Activated T-cell treated with anti-CD3 and anti-CD28 coated beads, Interleukin-2, amount 50 U/mL, for 24 hours (primary cell): ENCODE data around the gene PPP2R3B.
"Not testable (repeated sequence)": the region's sequence is repeated elsewhere in the genome, so short reads cannot be mapped to it uniquely, and the experiment has no call there.

ENCODE experiments used
- DNase-seq: peaks from one replicate; pipeline ENCODE4 v3.0.0-alpha.2; 2020
- H3K27ac Mint-ChIP-seq: 2 replicates; pipeline ENCODE4 v1.8.0; 2020; ENCODE audit warnings: mild to moderate bottlenecking, mixed read lengths
- H3K27me3 Mint-ChIP-seq: 2 replicates; pipeline ENCODE4 v1.8.0; 2020; ENCODE audit warnings: mixed read lengths
- H3K36me3 Mint-ChIP-seq: 2 replicates; pipeline ENCODE4 v1.8.0; 2020; ENCODE audit warnings: low read depth, mixed read lengths
- H3K4me1 Mint-ChIP-seq: 2 replicates; pipeline ENCODE4 v1.8.0; 2020; ENCODE audit warnings: low read depth, mixed read lengths
- H3K4me3 Mint-ChIP-seq: 2 replicates; pipeline ENCODE4 v1.8.0; 2020; ENCODE audit warnings: mild to moderate bottlenecking, moderate library complexity, mixed read lengths
- H3K9me3 Mint-ChIP-seq: 2 replicates; pipeline ENCODE4 v1.8.0; 2020; ENCODE audit warnings: mixed read lengths

The PPP2R3B gene

DNA sequence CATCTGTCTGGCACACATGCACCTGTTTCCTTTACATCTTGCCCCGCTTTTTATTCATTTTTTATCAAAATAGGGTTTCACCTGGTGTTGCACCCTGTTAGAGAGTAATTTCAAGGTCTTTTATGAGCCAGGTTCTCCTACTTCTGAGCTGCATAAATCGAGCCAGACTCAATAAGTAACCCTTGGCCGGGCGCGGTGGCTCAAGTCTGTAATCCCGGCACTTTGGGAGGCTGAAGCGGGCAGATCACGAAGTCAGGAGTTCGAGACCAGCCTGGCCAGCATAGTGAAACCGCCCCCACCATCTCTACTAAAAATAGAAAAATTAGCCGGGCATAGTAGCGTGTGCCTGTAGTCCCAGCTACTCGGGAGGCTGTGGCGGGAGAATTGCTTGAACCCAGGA lies 1.0 kb upstream of the PPP2R3B start:
- Mint-ChIP-seq H3K27me3 (no peaks in the 10 kb centered on the region), H3K36me3 (no peaks in the 10 kb centered on the region), H3K9me3 (no peaks in the 10 kb centered on the region), H3K4me3 (peak overlapping the region; percentile 84), H3K27ac (peak overlapping the region; percentile 98), H3K4me1 (peaks cover 12% of the 10 kb centered on the region)
- DNase-seq, result no peak

DNA sequence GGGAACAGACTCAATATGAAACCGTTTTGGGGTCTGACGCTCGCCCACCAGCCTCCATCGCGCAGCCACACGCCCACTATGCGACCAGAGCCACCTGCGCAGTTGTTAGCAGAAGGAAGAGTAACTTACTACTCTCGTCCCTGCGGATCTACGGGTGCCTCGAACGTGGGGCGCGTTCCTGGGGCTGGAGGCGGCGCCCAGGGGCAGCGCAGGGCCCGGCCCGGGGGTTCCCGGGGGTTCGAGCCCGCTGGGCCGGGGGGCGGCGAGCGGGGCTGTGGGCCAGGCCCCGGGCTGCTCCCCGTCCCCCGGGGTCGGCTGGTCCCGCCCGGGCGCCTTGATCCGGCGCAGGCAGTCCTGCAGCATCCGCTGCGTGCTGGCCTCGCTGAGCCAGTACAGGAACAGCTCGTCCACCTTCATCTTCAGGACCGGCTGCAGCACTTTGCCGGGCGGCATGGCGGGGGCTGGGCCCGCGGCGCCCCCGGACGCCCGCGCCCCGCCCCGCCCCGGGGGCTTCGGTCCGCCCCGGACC lies 404 bp downstream of the PPP2R3B start:
- Mint-ChIP-seq H3K4me3 (peak overlapping the region; percentile 71), H3K9me3 (no peaks in the 10 kb centered on the region), H3K4me1 (peaks cover 14% of the 10 kb centered on the region), H3K27me3 (no peaks in the 10 kb centered on the region), H3K27ac (peak overlapping the region; percentile 63), H3K36me3 (peaks cover 2% of the 10 kb centered on the region)
- DNase-seq, result peak; percentile 73

DNA sequence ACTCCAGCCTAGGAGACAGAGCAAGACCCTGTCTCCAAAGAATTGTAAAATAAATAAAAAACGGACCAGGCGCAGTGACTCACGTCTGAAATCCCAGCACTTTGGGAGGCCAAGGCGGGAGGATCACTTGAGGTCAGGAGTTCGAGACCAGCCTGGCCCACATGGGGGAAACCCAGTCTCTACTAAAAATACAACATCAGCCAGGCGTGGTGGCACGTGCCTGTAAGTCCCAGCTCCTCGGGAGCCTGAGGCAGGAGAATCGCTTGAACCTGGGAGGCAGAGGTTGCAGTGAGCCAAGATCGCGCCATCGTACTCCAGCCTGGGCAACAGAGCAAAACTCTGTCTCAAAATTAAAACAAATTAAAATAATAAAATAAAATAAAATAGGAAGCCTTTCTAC lies 971 bp downstream of the PPP2R3B start:
- Mint-ChIP-seq H3K4me3 (peak overlapping the region; percentile 71), H3K27ac (peak overlapping the region; percentile 63), H3K4me1 (peaks cover 14% of the 10 kb centered on the region)
- H3K36me3 Mint-ChIP-seq, H3K9me3 Mint-ChIP-seq, DNase-seq, H3K27me3 Mint-ChIP-seq: not testable (repeated sequence)

DNA sequence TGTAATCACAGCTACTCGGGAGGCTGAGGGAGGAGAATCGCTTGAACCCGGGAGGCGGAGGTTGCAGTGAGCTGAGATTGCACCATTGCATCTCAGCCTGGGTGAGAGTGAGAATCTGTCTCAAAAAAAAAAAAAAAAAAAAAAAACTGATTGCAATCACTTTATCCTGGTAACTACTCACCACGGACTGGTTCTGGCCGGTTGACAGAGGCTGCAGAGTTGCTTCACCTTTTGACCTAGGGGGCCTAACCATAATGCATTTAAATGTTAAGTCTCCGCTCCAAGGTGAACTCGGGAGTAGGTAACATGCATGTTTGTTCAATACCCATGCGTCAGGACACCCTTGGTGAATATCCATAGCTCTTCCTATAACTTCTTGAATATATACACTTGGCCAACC lies 1.8 kb downstream of the PPP2R3B start:
- H3K27me3 Mint-ChIP-seq, result no peaks in the 10 kb centered on the region
- H3K27ac Mint-ChIP-seq, result no peak overlapping the region
- peaks cover 2% of the 10 kb centered on the region for H3K36me3 Mint-ChIP-seq
- peak overlapping the region; percentile 23 for H3K4me3 Mint-ChIP-seq
- H3K9me3 Mint-ChIP-seq, result no peaks in the 10 kb centered on the region
- peaks cover 14% of the 10 kb centered on the region for H3K4me1 Mint-ChIP-seq
- no peak for DNase-seq

DNA sequence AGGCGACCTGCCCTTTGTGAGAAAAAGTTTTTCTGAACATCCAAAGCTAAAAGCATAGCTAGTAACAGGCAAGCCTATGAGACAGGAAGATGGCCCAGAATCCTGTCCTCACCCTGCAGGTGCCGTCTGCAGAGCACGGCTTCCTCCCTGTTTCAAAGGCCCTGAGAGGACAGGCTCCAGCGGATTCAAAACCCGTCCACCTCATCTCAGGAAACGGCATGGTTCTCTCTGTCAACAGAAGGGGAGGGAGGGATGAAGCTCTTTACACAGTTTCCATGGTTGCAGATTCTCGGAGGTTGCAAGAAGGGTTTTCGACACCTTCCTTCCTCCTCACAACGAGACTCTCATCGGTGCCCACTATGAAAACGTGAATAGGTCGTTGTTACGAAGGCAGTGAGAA lies 8.3 kb downstream of the PPP2R3B start:
- Mint-ChIP-seq H3K36me3 (peaks cover 2% of the 10 kb centered on the region), H3K27ac (no peak overlapping the region), H3K4me3 (no peak overlapping the region), H3K27me3 (peaks cover 18% of the 10 kb centered on the region), H3K9me3 (no peaks in the 10 kb centered on the region), H3K4me1 (peaks cover 22% of the 10 kb centered on the region)
- no peak for DNase-seq

DNA sequence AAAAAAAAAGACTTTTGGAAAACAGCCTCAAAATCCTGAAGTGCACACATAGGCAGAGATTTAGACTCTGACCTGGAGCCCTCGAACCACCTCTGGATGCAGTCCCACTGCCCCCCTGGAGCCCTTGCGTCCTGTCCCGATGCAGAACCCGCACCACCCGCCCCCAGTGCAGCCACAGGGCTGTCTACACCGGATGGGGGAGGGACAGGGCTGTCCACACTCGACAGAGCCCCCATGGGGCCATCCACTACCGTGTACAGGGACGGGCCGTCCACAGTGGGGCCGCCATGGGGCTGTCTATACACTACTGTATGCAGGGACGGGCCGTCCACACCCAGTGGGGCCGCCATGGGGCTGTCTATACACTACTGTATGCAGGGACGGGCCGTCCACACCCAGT lies 10.5 kb downstream of the PPP2R3B start:
- H3K27ac Mint-ChIP-seq, H3K36me3 Mint-ChIP-seq, H3K4me3 Mint-ChIP-seq, DNase-seq, H3K9me3 Mint-ChIP-seq: not testable (repeated sequence)
- Mint-ChIP-seq H3K4me1 (peaks cover 35% of the 10 kb centered on the region), H3K27me3 (peaks cover 37% of the 10 kb centered on the region)

DNA sequence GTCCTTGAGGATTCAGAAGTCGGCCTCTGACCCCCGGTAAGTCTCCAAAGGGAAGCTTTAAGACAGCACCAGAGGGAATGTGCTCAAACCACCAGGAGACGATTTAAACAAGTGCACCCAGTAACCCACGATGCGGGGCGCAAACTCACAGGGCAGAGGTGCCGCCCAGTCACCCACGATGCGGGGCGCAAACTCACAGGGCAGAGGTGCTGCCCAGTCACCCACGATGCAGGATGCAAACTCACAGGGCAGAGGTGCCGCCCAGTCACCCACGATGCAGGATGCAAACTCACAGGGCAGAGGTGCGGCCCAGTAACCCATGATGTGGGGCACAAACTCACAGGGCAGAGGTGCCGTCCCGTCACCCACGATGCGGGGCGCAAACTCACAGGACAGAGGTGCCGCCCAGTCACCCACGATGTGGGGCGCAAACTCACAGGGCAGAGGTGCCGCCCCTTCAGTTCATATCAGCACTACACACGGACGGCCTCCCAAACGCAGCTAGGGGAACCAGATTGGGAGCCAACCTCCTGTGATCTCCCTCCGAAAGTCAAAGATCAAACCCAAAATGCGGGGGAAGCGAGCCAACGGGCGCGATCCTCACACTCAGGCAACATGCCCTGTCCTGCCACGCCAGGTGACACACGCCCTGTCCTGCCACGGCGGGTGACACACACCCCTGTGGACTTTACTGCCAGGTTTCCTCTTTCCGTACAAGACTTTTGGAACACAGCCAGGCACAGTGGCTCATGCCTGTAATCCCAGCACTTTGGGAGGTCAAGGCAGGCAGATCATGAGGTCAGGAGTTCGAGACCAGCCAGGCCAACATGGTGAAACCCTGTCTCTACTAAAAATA lies 11.3 kb downstream of the PPP2R3B start:
- Mint-ChIP-seq H3K4me3 (peak overlapping the region; percentile 79), H3K4me1 (peaks cover 40% of the 10 kb centered on the region), H3K9me3 (no peaks in the 10 kb centered on the region), H3K36me3 (peaks cover 6% of the 10 kb centered on the region), H3K27me3 (peaks cover 44% of the 10 kb centered on the region), H3K27ac (no peak overlapping the region)
- DNase-seq, result no peak

DNA sequence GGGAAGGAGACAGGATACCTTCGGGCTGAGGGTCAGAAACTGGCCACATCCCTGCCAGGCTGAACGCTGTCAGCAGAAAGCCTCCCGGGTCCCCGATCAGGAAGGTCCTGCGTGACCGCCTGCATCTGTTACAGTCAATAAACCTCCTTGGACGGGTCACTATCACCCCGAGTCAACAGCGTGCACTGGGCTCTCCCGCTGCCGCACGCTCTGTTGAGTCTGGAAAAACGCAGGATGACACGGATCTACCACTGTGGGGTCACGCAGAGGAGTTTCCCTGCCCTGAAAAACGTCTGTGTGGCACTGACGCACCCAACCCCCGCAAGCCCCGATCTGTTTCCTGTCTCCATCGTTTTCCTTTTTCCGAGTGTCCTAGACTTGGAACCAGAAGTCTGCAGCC lies 12.1 kb downstream of the PPP2R3B start:
- peaks cover 44% of the 10 kb centered on the region for H3K27me3 Mint-ChIP-seq

DNA sequence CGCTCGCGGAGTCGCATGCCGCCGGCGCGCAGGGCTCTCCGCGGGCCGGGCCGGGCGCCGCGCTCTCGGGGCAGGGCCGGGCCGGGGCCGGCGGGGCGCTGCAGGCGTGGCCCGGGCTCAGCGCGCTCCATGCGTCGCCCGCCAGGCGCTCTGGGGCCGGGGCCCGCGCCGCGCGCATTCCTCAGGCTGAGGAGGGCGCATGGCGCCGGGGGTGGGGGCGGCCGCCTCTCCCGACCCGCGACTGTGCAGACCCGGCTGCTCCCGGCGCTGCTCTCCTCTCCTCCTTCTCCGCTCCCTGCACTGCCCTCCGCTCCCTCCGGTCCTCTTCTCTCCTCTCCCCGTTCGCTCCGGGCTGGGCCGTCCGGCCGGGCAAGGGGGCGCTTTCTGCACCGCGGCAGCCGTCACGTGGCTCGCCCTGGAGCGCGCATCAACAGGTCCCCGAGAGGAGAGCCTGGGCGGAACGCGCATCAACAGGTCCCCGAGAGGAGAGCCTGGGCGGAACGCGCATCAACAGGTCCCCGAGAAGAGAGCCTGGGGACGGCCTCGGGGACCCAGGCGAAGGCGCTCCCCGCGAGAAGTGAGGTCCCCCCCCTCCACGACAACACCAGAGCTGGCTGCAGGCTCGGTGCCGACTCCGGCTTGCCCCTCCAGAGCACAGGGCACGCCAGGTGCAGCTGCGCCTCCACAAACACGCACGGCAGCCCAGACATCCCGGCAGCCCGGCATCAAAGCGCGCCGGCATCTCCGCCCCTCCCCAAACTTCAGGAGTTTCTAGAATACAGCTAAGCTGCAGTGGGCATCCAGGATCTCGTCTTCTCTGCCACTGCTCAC lies 12.9 kb downstream of the PPP2R3B start:
- peak overlapping the region; percentile 79 for H3K4me3 Mint-ChIP-seq
- H3K27ac Mint-ChIP-seq, result no peak overlapping the region
- H3K4me1 Mint-ChIP-seq, result peaks cover 42% of the 10 kb centered on the region
- peaks cover 44% of the 10 kb centered on the region for H3K27me3 Mint-ChIP-seq
- peaks cover 6% of the 10 kb centered on the region for H3K36me3 Mint-ChIP-seq
- peak; percentile 72 for DNase-seq
- no peaks in the 10 kb centered on the region for H3K9me3 Mint-ChIP-seq

More for the DNA sequence above, 12.1 kb downstream of the PPP2R3B start:
- peaks cover 40% of the 10 kb centered on the region for H3K4me1 Mint-ChIP-seq
- peaks cover 6% of the 10 kb centered on the region for H3K36me3 Mint-ChIP-seq
- peak overlapping the region; percentile 79 for H3K4me3 Mint-ChIP-seq
- H3K9me3 Mint-ChIP-seq, result no peaks in the 10 kb centered on the region
- H3K27ac Mint-ChIP-seq, result no peak overlapping the region
- DNase-seq, result no peak

DNA sequence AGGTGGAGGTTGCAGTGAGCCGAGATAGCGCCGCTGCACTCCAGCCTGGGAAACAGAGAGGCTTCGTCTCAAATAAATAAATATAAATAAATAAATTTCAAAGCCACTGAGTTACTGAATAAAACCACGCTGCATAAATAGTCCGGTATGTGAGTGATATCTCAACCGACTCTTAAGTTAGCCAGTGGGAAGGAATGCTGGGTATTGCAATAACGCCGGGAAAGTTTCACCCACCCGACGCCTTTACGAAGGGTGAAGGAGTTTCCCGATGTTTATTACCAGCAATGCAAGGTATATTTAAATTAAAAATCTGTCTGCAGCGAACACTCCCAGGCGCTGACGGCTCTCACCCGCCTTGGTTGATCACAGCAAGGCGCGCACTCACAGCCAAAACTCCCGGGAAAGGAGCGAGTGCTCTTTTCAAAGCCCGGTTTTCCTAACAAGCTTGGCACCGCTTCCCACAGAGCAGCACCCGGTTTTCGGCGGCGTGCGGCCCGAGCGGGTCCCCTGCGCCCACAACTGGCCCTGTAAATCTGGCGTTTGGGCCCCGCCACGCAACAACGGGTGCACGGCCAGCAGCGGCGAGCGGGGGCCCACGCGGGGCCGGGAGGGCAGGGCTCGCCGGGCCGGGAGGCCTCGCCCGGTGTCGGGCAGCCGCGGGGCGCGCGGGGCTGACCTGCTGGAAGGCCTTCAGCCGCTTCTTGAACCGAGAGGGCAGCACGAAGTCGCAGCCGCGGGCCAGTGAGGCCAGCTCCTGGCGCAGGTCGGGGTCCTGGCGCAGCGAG lies 13.7 kb downstream of the PPP2R3B start:
- Mint-ChIP-seq H3K4me1 (peaks cover 35% of the 10 kb centered on the region), H3K27me3 (peaks cover 44% of the 10 kb centered on the region), H3K9me3 (no peaks in the 10 kb centered on the region), H3K27ac (no peak overlapping the region), H3K4me3 (peak overlapping the region; percentile 78), H3K36me3 (peaks cover 6% of the 10 kb centered on the region)
- DNase-seq, result peak; percentile 55

DNA sequence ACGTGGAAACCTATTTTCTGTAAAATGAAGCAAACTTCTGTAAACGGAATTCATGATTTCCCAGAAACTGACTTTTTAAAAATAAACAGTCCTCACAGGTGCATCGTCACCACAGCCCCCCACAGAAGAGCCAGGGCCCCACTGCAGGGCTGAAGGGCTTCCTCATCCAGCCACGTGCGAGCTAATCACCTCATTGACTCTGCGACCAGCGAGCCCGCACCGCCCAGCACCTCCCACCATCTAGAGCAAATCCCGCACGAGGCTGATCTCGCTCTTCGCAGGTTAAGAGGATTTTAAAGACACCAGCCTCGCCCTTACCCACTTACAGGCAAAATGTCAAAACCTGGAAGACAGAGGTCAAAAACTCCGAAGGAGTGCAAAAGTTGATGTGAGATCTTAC lies 14.8 kb downstream of the PPP2R3B start:
- Mint-ChIP-seq H3K36me3 (peaks cover 6% of the 10 kb centered on the region), H3K4me3 (peak overlapping the region; percentile 67), H3K27me3 (peaks cover 44% of the 10 kb centered on the region), H3K27ac (peak overlapping the region; percentile 29), H3K9me3 (no peaks in the 10 kb centered on the region), H3K4me1 (peaks cover 34% of the 10 kb centered on the region)
- DNase-seq, result no peak

DNA sequence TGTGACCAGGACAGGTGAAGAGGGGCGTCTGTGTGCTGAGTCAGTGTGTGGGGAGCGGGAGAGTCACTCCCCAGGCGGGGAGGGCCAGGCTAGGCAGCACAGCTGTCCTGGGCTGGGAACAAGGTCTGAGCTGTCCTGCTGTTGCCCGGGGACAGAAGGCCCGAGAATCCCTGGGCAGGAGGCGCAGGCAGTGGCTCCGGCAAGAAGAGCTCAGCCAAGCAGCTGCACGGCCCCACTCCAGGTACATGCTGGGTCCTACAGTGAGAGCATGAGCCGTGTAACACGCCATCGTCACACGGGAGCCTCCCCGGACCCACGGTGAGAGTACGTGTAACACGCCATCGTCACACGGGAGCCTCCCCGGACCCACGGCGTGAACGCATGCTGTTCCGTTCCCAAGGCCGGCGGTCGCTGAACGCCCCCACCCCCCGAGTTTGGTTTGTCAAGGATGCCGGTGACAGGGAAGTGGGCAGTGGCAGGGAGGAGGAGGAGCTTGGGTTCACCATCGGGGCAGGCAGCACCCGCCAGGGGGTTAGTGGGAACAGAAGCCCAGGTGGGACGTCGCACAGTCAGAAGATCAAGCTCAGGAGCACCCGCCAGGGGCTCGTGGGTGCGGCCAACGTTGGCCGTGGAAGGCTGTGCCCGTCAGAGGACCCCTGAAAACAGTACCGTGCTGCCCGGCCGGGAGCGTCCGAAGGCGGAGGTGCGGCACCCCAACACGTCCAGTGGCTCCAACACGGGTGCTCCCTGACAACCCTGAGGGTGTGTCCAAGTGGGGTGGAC lies 15.6 kb downstream of the PPP2R3B start:
- Mint-ChIP-seq H3K4me3 (peak overlapping the region; percentile 15), H3K27ac (no peak overlapping the region), H3K36me3 (peaks cover 6% of the 10 kb centered on the region), H3K27me3 (peaks cover 44% of the 10 kb centered on the region), H3K9me3 (no peaks in the 10 kb centered on the region), H3K4me1 (peaks cover 34% of the 10 kb centered on the region)
- DNase-seq, result no peak

DNA sequence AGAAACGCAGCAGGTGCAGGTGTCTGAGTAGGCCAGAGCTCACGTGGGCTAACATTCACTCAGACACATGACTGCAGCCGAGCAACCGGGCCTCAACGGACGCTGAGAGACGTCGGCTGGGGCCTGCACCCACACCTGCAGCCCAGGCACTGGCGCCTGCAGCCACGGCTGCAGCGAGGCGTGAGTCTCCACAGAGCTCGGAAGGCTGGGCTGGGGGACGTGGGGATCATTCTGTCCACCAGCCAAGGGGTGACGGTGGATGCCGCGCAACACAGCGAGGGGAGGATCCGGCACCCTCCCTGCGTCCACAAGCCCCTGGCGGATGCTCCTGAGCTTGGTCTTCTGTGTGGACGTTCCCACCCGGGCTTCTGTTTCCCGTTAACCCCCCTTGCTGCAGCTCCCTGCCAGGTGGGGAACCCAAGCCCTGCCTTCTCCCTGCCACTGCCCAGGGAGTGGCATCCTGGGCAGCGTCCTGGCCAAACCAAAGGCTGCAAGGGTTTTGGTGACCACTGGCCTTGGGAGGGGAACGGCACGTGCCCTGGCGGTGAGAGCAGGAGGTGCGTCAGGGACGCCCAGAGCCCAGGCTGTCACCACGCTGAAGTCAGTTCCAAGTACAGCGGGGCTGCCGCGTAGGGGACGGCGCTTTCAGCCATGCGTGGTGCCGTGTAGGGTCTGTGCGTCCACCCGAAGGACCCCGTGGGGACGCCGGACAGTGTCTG lies 16.3 kb downstream of the PPP2R3B start:
- Mint-ChIP-seq H3K9me3 (no peaks in the 10 kb centered on the region), H3K27ac (no peak overlapping the region), H3K4me1 (peaks cover 34% of the 10 kb centered on the region), H3K4me3 (no peak overlapping the region), H3K36me3 (peaks cover 6% of the 10 kb centered on the region), H3K27me3 (peaks cover 40% of the 10 kb centered on the region)
- DNase-seq, result no peak
